GM12878 (cell line): Measurements from ENCODE around the gene PAF1. TPM values are rescaled to one million over a fixed set of nuclear protein-coding genes. Genes with fewer than 3 reads are reported as not detected.

ENCODE experiments used
- ATAC-seq: fragments of 200-7000 bp; cut with Tn5 transposase; 3 replicates; pipeline ENCODE4 v1.9.1; 2020; ENCODE audit warnings: mild to moderate bottlenecking, moderate library complexity
- BruUV-seq: library from RNA; stranded (reverse); fragments of 400-500 nt; replicated peaks from 2 replicates; lab custom pipeline; 2021; lab: Mats Ljungman, UMichigan
- CTCF ChIA-PET: fragments of 300-600 bp; sonication (Branson Sonifier 250); formaldehyde crosslinking; extraction: SDS; loops from one replicate; lab custom pipeline; 2021; ENCODE audit warnings: inconsistent platforms; lab: Yijun Ruan, JAX
- POLR2A ChIA-PET: fragments of 350-600 bp; formaldehyde crosslinking; extraction: SDS; loops from one replicate; lab custom pipeline; 2021; ENCODE audit warnings: inconsistent platforms; lab: Charles Lee
- RAD21 ChIA-PET: fragments of 300-600 bp; sonication (Branson Sonifier 250); formaldehyde crosslinking; loops from one replicate; lab custom pipeline; 2023; ENCODE audit warnings: antibody characterized with exemption; ENCODE audit not compliant: unreplicated experiment; lab: Charles Lee
- SMC1A ChIA-PET: fragments of 300-600 bp; sonication (Branson Sonifier 250); formaldehyde crosslinking; loops from one replicate; lab custom pipeline; 2023; ENCODE audit not compliant: unreplicated experiment, uncharacterized antibody; lab: Charles Lee
- DNase-seq: peaks from one replicate; pipeline ENCODE4 v3.0.0-alpha.2; 2011; ENCODE audit warnings: low read depth, low spot score
- FAIRE-seq: peaks from 3 replicates; lab custom pipeline; 2011; peaks lifted over from hg19 to GRCh38; lab: Jason Lieb, UNC
- H2AFZ ChIP-seq: 2 replicates; pipeline ENCODE4 v1.6.0; 2011; ENCODE audit warnings: low read depth, low read length, control low read depth; ENCODE audit not compliant: control insufficient read depth
- H3K27ac ChIP-seq: 2 replicates; pipeline ENCODE4 v1.5.1; 2011; ENCODE audit warnings: control low read depth; ENCODE audit not compliant: control insufficient read depth, insufficient read depth
- H3K27me3 ChIP-seq, 2 experiments: replicated peaks in 1 of 2; 2 replicates each; pipeline versions ENCODE4 v1.6.0 to v1.6.1; 2011; ENCODE audit warnings: low read length in 1 of 2; ENCODE audit not compliant: control insufficient read depth in 2 of 2, insufficient read depth in 2 of 2
- H3K36me3 ChIP-seq, 2 experiments: 2 replicates each; pipeline ENCODE4 v1.5.1; 2011; ENCODE audit warnings: low read length in 1 of 2; ENCODE audit not compliant: control insufficient read depth in 2 of 2, insufficient read depth in 2 of 2
- H3K4me1 ChIP-seq: 2 replicates; pipeline ENCODE4 v1.6.1; 2011; ENCODE audit warnings: mild to moderate bottlenecking, low read length, moderate library complexity, mixed read lengths; ENCODE audit not compliant: control insufficient read depth, insufficient read depth
- H3K4me2 ChIP-seq: 2 replicates; pipeline ENCODE4 v1.6.0; 2011; ENCODE audit warnings: control low read depth; ENCODE audit not compliant: control insufficient read depth, insufficient read depth
- H3K4me3 ChIP-seq: fragments of 200-600 bp; sonication (generic); 2 replicates; pipeline ENCODE4 v1.5.1; 2016
- H3K79me2 ChIP-seq: 2 replicates; pipeline ENCODE4 v1.6.0; 2011; ENCODE audit warnings: low read length; ENCODE audit not compliant: control insufficient read depth, insufficient read depth
- H3K9ac ChIP-seq: 2 replicates; pipeline ENCODE4 v1.8.0; 2011; ENCODE audit warnings: low read length, control low read depth, mixed read lengths; ENCODE audit not compliant: control insufficient read depth, insufficient read depth
- H3K9me3 ChIP-seq: replicated peaks from 3 replicates; pipeline ENCODE4 v1.5.1; 2011; ENCODE audit warnings: mild to moderate bottlenecking, low read length; ENCODE audit not compliant: control insufficient read depth, insufficient read depth
- H4K20me1 ChIP-seq: 2 replicates; pipeline ENCODE4 v1.6.0; 2011; ENCODE audit not compliant: control insufficient read depth, insufficient read depth
- KLF5 ChIP-seq: fragments of 450-650 bp; IDR thresholded peaks from 2 replicates; pipeline ENCODE4 v1.6.1; 2014; ENCODE audit warnings: mild to moderate bottlenecking; ENCODE audit not compliant: partially characterized antibody
- NBN ChIP-seq: fragments of 450-650 bp; IDR thresholded peaks from 2 replicates; pipeline ENCODE4 v1.6.1; 2016
- NFXL1 ChIP-seq: fragments of 450-650 bp; IDR thresholded peaks from 2 replicates; pipeline ENCODE4 v1.6.1; 2017; ENCODE audit warnings: antibody characterized with exemption, mild to moderate bottlenecking, borderline replicate concordance
- PAX5 ChIP-seq: IDR thresholded peaks from 2 replicates; pipeline ENCODE4 v1.6.1; 2011; ENCODE audit warnings: low read depth, low read length, borderline replicate concordance
- POLR2A ChIP-seq: IDR thresholded peaks from 2 replicates; pipeline ENCODE4 v1.6.1; 2011; ENCODE audit warnings: low read depth, mild to moderate bottlenecking, low read length
- RCOR1 ChIP-seq: conservative IDR thresholded peaks from 2 replicates; pipeline ENCODE4 v1.6.1; 2012; ENCODE audit warnings: low read depth, low read length, improper control_type of control experiment
- RFX5 ChIP-seq: IDR thresholded peaks from 2 replicates; pipeline ENCODE4 v1.6.1; 2011; ENCODE audit warnings: low read depth, low read length, improper control_type of control experiment
- TCF12 ChIP-seq: IDR thresholded peaks from 2 replicates; pipeline ENCODE4 v1.6.1; 2011; ENCODE audit warnings: low read depth, mild to moderate bottlenecking, low read length
- YY1 ChIP-seq: IDR thresholded peaks from 2 replicates; pipeline ENCODE4 v1.6.1; 2011; ENCODE audit warnings: low read depth, mild to moderate bottlenecking, low read length
- WGBS: methylation state at CpG from one replicate; pipeline ENCODE4 v1.1.6; 2016; ENCODE audit warnings: low lambda C conversion rate; ENCODE audit not compliant: insufficient replicate concordance, insufficient coverage; ENCODE audit errors: missing lambda C conversion rate; 5-methylcytosine and 5-hydroxymethylcytosine counted together
- in situ Hi-C: fragments of 300-500 bp; cut with MboI; formaldehyde crosslinking; loops from 9 replicates; pipeline ENCODE4 v1.14.3; 2018; ENCODE audit warnings: mixed read lengths
- intact Hi-C: fragments of 100-400 bp; cut with micrococcal nuclease; formaldehyde crosslinking; loops from one replicate; pipeline ENCODE4 v1.14.2; 2022; ENCODE audit not compliant: unreplicated experiment
- polyA plus RNA-seq, 11 experiments: library from polyadenylated mRNA; depleted of rRNA in 4 of 11; unstranded in 6 of 11; stranded (reverse) in 5 of 11; fragments of >200 nt; fragmentation: Nextera tagmentation in 4 of 11; fragmentation: Illumina TruSeq in 1 of 11; extraction: Ambion mirVana in 4 of 11; extraction: Trizol in 1 of 11; gene quantifications; 1 replicate in 1 of 11; 2 replicates in 10 of 11; pipeline versions ENCODE4 v1.2.1 to v1.2.3, GENCODE V29; 2011 to 2016; ENCODE audit warnings: inconsistent platforms in 2 of 11, missing spikeins in 2 of 11, low read depth in 1 of 11
- total RNA-seq, 4 experiments: library from RNA; depleted of rRNA in 3 of 4; stranded (reverse); fragments of >200 nt in 3 of 4; fragmentation: Illumina TruSeq in 1 of 4; extraction: Trizol in 1 of 4; gene quantifications; 2 replicates each; pipeline versions ENCODE4 v1.2.1 to v1.2.3, GENCODE V29; 2013 to 2021
- TF ChIP-seq, protein P1 (sequence below): fragments of 450-650 bp; IDR thresholded peaks from 2 replicates; pipeline ENCODE4 v1.6.1; 2017; ENCODE audit warnings: mild to moderate bottlenecking, low read depth, inconsistent platforms; ENCODE audit not compliant: poor library complexity, severe bottlenecking
- TF ChIP-seq, protein P2 (sequence below): fragments of 450-650 bp; IDR thresholded peaks from 2 replicates; pipeline ENCODE4 v1.6.1; 2014; ENCODE audit warnings: mild to moderate bottlenecking
- TF ChIP-seq, protein P3 (sequence below): IDR thresholded peaks from 2 replicates; pipeline ENCODE4 v1.6.1; 2012; ENCODE audit warnings: low read depth, low read length, improper control_type of control experiment
- TF ChIP-seq, protein P4 (sequence below): IDR thresholded peaks from 2 replicates; pipeline ENCODE4 v1.6.1; 2011; ENCODE audit warnings: low read depth, low read length, improper control_type of control experiment, borderline replicate concordance

PAF1 gene
- total and polyA plus RNA-seq, 10 of the 15 experiments (the other 5 are each of a cell fraction or from before 2014, with no cell fraction given) = 1.7 to 45.8 (median 39.6) TPM

DNA sequence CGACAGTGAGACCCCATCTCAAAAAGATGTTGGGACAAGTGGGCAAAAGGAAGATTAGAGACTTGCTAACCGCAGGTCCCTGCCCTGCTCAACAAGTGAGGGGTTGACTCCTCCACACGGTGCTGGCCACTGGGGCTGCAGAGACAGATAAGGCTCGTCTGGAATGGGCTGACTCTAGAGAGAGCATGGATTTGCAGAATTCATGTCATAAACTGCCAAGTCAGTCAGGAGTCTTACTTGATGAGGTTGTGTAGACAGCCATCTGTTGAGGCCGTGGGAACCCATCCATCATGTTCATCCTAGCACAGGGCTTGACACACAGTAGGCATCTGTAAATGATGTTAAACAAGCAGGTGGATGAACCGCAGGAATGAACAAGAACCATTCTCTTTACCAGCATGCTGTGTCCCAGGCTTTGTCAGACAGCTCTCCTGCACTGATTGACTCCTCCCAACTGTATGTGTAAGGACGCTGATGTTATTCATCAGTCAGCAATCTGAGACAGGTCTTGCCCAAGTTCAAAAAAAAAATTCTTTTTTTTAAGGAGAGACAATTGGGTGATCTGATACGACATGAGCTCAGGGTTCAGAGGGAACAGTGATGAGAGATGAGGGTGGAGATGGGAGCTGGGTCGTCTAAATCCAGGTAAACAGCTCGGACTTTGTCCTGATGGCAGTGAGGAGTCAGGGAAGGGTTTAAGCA, 8.8 kb downstream of the PAF1 start:
- no TSS peak for BruUV-seq
- in situ Hi-C loops (no loop called here), intact Hi-C loops (no loop called here)
- no peak for TF ChIP-seq NFXL1
- TF ChIP-seq PAX5 = no peak
- no peak for TF ChIP-seq TCF12
- TF ChIP-seq POLR2A = no peak
- TF ChIP-seq NBN = no peak
- TF ChIP-seq, protein P1, sequence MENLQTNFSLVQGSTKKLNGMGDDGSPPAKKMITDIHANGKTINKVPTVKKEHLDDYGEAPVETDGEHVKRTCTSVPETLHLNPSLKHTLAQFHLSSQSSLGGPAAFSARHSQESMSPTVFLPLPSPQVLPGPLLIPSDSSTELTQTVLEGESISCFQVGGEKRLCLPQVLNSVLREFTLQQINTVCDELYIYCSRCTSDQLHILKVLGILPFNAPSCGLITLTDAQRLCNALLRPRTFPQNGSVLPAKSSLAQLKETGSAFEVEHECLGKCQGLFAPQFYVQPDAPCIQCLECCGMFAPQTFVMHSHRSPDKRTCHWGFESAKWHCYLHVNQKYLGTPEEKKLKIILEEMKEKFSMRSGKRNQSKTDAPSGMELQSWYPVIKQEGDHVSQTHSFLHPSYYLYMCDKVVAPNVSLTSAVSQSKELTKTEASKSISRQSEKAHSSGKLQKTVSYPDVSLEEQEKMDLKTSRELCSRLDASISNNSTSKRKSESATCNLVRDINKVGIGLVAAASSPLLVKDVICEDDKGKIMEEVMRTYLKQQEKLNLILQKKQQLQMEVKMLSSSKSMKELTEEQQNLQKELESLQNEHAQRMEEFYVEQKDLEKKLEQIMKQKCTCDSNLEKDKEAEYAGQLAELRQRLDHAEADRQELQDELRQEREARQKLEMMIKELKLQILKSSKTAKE = no peak
- TF ChIP-seq RCOR1 = no peak
- no peak for TF ChIP-seq YY1
- TF ChIP-seq RFX5 = no peak
- no peak for TF ChIP-seq KLF5
- TF ChIP-seq, protein P2, sequence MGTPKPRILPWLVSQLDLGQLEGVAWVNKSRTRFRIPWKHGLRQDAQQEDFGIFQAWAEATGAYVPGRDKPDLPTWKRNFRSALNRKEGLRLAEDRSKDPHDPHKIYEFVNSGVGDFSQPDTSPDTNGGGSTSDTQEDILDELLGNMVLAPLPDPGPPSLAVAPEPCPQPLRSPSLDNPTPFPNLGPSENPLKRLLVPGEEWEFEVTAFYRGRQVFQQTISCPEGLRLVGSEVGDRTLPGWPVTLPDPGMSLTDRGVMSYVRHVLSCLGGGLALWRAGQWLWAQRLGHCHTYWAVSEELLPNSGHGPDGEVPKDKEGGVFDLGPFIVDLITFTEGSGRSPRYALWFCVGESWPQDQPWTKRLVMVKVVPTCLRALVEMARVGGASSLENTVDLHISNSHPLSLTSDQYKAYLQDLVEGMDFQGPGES = no peak
- TF ChIP-seq, protein P3, sequence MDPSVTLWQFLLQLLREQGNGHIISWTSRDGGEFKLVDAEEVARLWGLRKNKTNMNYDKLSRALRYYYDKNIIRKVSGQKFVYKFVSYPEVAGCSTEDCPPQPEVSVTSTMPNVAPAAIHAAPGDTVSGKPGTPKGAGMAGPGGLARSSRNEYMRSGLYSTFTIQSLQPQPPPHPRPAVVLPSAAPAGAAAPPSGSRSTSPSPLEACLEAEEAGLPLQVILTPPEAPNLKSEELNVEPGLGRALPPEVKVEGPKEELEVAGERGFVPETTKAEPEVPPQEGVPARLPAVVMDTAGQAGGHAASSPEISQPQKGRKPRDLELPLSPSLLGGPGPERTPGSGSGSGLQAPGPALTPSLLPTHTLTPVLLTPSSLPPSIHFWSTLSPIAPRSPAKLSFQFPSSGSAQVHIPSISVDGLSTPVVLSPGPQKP = no peak
- TF ChIP-seq, protein P4, sequence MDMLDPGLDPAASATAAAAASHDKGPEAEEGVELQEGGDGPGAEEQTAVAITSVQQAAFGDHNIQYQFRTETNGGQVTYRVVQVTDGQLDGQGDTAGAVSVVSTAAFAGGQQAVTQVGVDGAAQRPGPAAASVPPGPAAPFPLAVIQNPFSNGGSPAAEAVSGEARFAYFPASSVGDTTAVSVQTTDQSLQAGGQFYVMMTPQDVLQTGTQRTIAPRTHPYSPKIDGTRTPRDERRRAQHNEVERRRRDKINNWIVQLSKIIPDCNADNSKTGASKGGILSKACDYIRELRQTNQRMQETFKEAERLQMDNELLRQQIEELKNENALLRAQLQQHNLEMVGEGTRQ = no peak
- WGBS = 70% methylated on average over 10 of the region's 10 CpGs
- DNase-seq (no peak), ATAC-seq (no peak), FAIRE-seq (no peak)
- Histone ChIP-seq H3K4me2 (no peak overlapping the region), H3K27ac (no peak overlapping the region), H3K4me3 (no peak overlapping the region), H4K20me1 (no peaks in the 10 kb centered on the region), H3K9me3 (no peaks in the 10 kb centered on the region), H3K9ac (no peak overlapping the region), H3K36me3 (peaks cover 12 to 18% of the 10 kb centered on the region in 2 experiments), H2AFZ (no peak overlapping the region), H3K4me1 (no peaks in the 10 kb centered on the region), H3K79me2 (no peaks in the 10 kb centered on the region), H3K27me3 (no peaks in the 10 kb centered on the region)
- RAD21 ChIA-PET = no interaction called here
- SMC1A ChIA-PET = no interaction called here
- CTCF ChIA-PET = interaction anchor here (1.0 kb wide), 1 partner anchor 262 kb away, joined by 3 read pairs; no protein-coding TSS in a partner anchor
- POLR2A ChIA-PET = interaction anchor here (0.6 kb wide), 1 partner anchor 361 kb away, joined by 6 read pairs; no protein-coding TSS in a partner anchor
